Astrocyte (in vitro differentiated cells and primary cell): ENCODE results near the gene ATP8A1. TPM values are rescaled to one million over a fixed set of nuclear protein-coding genes. Genes with fewer than 3 reads are reported as not detected.

Experiments used
- DNase-seq: peaks from one replicate; pipeline ENCODE4 v3.0.0-alpha.2; 2010; ENCODE audit warnings: low read depth
- FAIRE-seq: peaks from 2 replicates; lab custom pipeline; 2011; peaks lifted over from hg19 to GRCh38; lab: Jason Lieb, UNC
- H2AFZ ChIP-seq: 2 replicates; pipeline ENCODE4 v1.6.0; 2012; ENCODE audit warnings: low read depth, low read length, inconsistent platforms
- H3K27ac ChIP-seq: 2 replicates; pipeline ENCODE4 v1.5.1; 2011; ENCODE audit warnings: low read depth, low read length, inconsistent platforms
- H3K27me3 ChIP-seq: 2 replicates; pipeline ENCODE4 v1.6.0; 2011; ENCODE audit warnings: low read length, inconsistent platforms; ENCODE audit not compliant: insufficient read depth
- H3K36me3 ChIP-seq: 2 replicates; pipeline ENCODE4 v1.5.1; 2011; ENCODE audit warnings: low read length, inconsistent platforms; ENCODE audit not compliant: insufficient read depth
- H3K4me1 ChIP-seq: 2 replicates; pipeline ENCODE4 v1.5.1; 2011; ENCODE audit warnings: low read length, inconsistent platforms; ENCODE audit not compliant: insufficient read depth
- H3K4me2 ChIP-seq: 2 replicates; pipeline ENCODE4 v1.6.0; 2012; ENCODE audit warnings: low read length, inconsistent platforms
- H3K4me3 ChIP-seq: 2 replicates; pipeline ENCODE4 v1.5.1; 2011; ENCODE audit warnings: low read depth, mild to moderate bottlenecking, low read length, inconsistent platforms; ENCODE audit not compliant: insufficient read depth
- H3K79me2 ChIP-seq: 2 replicates; pipeline ENCODE4 v1.6.0; 2012; ENCODE audit warnings: mild to moderate bottlenecking, low read length, inconsistent platforms; ENCODE audit not compliant: insufficient read depth
- H3K9ac ChIP-seq: 2 replicates; pipeline ENCODE4 v1.6.0; 2012; ENCODE audit warnings: mild to moderate bottlenecking, low read length, inconsistent platforms
- H3K9me3 ChIP-seq: 2 replicates; pipeline ENCODE4 v1.5.1; 2012; ENCODE audit warnings: low read depth, mild to moderate bottlenecking, low read length, inconsistent platforms; ENCODE audit not compliant: insufficient read depth
- H4K20me1 ChIP-seq: 2 replicates; pipeline ENCODE4 v1.6.0; 2012; ENCODE audit warnings: low read length, inconsistent platforms; ENCODE audit not compliant: insufficient read depth
- H3K27ac Mint-ChIP-seq: one replicate; pipeline ENCODE4 v1.8.0; 2021; ENCODE audit warnings: mild to moderate bottlenecking, mixed read lengths; ENCODE audit not compliant: unreplicated experiment
- H3K27me3 Mint-ChIP-seq: one replicate; pipeline ENCODE4 v1.8.0; 2021; ENCODE audit warnings: low read depth, mixed read lengths; ENCODE audit not compliant: unreplicated experiment
- H3K36me3 Mint-ChIP-seq: one replicate; pipeline ENCODE4 v1.8.0; 2021; ENCODE audit warnings: low read depth, mixed read lengths; ENCODE audit not compliant: unreplicated experiment
- H3K4me1 Mint-ChIP-seq: one replicate; pipeline ENCODE4 v1.8.0; 2021; ENCODE audit warnings: low read depth, mixed read lengths; ENCODE audit not compliant: unreplicated experiment
- H3K4me3 Mint-ChIP-seq: one replicate; pipeline ENCODE4 v1.8.0; 2021; ENCODE audit warnings: mild to moderate bottlenecking, moderate library complexity, mixed read lengths; ENCODE audit not compliant: unreplicated experiment
- H3K9me3 Mint-ChIP-seq: one replicate; pipeline ENCODE4 v1.8.0; 2021; ENCODE audit warnings: mild to moderate bottlenecking, mixed read lengths; ENCODE audit not compliant: unreplicated experiment
- EZH2 ChIP-seq: IDR thresholded peaks from 2 replicates; pipeline ENCODE4 v1.6.1; 2012; ENCODE audit warnings: mild to moderate bottlenecking, low read length, inconsistent platforms; ENCODE audit not compliant: insufficient read depth
- total RNA-seq: library from RNA; stranded (reverse); gene quantifications from 2 replicates; pipeline ENCODE4 v1.2.1, GENCODE V29; 2021
- TF ChIP-seq, protein P1 (sequence below): IDR thresholded peaks from 2 replicates; pipeline ENCODE4 v1.5.1; 2011; ENCODE audit warnings: low read depth, mild to moderate bottlenecking, inconsistent platforms, low read length, moderate library complexity; ENCODE audit not compliant: insufficient read depth

The ATP8A1 gene
- total RNA-seq, 1 donor from 2014 or later, result 2.9 TPM

DNA sequence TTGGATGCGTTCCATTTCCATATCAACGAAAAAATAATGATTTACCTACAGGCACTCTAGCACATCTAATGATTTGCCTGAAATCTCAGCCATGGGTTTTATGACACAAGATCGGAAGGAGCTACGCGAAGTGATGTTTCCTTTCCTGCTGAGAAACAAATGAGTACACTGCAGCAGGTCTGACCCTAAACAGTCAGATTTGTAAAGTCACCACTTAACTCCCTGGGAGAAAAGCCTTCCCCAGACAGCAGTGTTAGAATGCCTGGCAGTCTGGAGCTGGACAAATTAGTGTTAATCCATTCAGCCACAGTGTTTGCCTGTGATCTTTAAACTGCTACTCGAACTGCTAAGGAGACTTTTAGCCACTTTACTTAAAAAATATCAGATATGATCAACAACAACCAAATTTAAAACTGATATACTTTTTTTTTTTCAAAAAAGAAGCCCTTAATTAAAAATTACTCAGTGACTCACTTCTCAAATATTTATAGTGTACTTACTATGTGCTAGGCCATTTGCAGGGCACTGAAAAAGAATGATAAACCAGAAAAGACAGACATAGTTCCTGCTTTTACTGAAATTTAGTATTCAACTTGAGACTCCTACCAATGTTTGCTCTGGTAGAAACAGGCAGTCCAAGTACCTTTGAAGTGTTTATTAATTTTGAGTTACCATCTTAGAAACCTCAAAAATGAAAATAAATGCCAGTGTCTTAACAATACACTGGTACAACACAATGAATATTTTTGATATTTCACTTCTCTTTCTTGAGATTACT, 155.1 kb downstream of the ATP8A1 start:
- TF ChIP-seq, protein P1, sequence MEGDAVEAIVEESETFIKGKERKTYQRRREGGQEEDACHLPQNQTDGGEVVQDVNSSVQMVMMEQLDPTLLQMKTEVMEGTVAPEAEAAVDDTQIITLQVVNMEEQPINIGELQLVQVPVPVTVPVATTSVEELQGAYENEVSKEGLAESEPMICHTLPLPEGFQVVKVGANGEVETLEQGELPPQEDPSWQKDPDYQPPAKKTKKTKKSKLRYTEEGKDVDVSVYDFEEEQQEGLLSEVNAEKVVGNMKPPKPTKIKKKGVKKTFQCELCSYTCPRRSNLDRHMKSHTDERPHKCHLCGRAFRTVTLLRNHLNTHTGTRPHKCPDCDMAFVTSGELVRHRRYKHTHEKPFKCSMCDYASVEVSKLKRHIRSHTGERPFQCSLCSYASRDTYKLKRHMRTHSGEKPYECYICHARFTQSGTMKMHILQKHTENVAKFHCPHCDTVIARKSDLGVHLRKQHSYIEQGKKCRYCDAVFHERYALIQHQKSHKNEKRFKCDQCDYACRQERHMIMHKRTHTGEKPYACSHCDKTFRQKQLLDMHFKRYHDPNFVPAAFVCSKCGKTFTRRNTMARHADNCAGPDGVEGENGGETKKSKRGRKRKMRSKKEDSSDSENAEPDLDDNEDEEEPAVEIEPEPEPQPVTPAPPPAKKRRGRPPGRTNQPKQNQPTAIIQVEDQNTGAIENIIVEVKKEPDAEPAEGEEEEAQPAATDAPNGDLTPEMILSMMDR, result no peak
- TF ChIP-seq EZH2, result no peak
- Histone ChIP-seq H3K9ac (no peak overlapping the region), H3K4me3 (no peak overlapping the region), H2AFZ (no peak overlapping the region), H3K79me2 (no peaks in the 10 kb centered on the region), H3K4me1 (no peaks in the 10 kb centered on the region), H4K20me1 (no peaks in the 10 kb centered on the region), H3K4me2 (no peak overlapping the region), H3K36me3 (no peaks in the 10 kb centered on the region), H3K27me3 (no peaks in the 10 kb centered on the region), H3K9me3 (no peaks in the 10 kb centered on the region), H3K27ac (no peak overlapping the region)
- DNase-seq (no peak), FAIRE-seq (no peak)
- H3K4me1 Mint-ChIP-seq, result peaks cover 3% of the 10 kb centered on the region
- H3K36me3 Mint-ChIP-seq, result no peaks in the 10 kb centered on the region
- no peak overlapping the region for H3K27ac Mint-ChIP-seq
- H3K4me3 Mint-ChIP-seq, result no peak overlapping the region
- H3K27me3 Mint-ChIP-seq, result no peaks in the 10 kb centered on the region
- H3K9me3 Mint-ChIP-seq, result no peaks in the 10 kb centered on the region

GRCh38 chr4:42498040-42498439, 158.9 kb downstream of the ATP8A1 start:
- no peaks in the 10 kb centered on the region for H3K36me3 Mint-ChIP-seq
- DNase-seq (no peak), FAIRE-seq (no peak)
- Histone ChIP-seq H3K79me2 (no peaks in the 10 kb centered on the region), H3K27me3 (no peaks in the 10 kb centered on the region), H3K4me3 (no peak overlapping the region), H3K27ac (no peak overlapping the region), H3K4me1 (no peaks in the 10 kb centered on the region), H2AFZ (no peak overlapping the region), H3K36me3 (no peaks in the 10 kb centered on the region), H4K20me1 (no peaks in the 10 kb centered on the region), H3K9ac (no peak overlapping the region), H3K9me3 (no peaks in the 10 kb centered on the region), H3K4me2 (no peak overlapping the region)
- no peak overlapping the region for H3K4me3 Mint-ChIP-seq
- H3K27me3 Mint-ChIP-seq, result no peaks in the 10 kb centered on the region
- no peak overlapping the region for H3K27ac Mint-ChIP-seq
- H3K9me3 Mint-ChIP-seq, result no peaks in the 10 kb centered on the region
- H3K4me1 Mint-ChIP-seq, result peaks cover 3% of the 10 kb centered on the region
- TF ChIP-seq, protein P1, result no peak
- no peak for TF ChIP-seq EZH2
